Bronchial epithelial cell (primary cell): ENCODE data around the gene NUP214. TPM values are rescaled to one million over a fixed set of nuclear protein-coding genes. Genes with fewer than 3 reads are reported as not detected.
A peak's percentile ranks its signal among the peaks of the same experiment; 100 is the strongest.
"Not testable (repeated sequence)": the region's sequence is repeated elsewhere in the genome, so short reads cannot be mapped to it uniquely, and the experiment has no call there.

ENCODE experiments used
- DNase-seq: peaks from one replicate; pipeline ENCODE4 v3.0.0-alpha.2; 2010; ENCODE audit warnings: low read depth
- FAIRE-seq: peaks from 2 replicates; lab custom pipeline; 2011; peaks lifted over from hg19 to GRCh38; lab: Jason Lieb, UNC
- H3K27me3 ChIP-seq: 2 replicates; pipeline ENCODE4 v1.5.1; 2011; ENCODE audit warnings: low read length; ENCODE audit not compliant: control insufficient read depth, insufficient read depth
- H3K36me3 ChIP-seq: 2 replicates; pipeline ENCODE4 v1.5.1; 2011; ENCODE audit warnings: low read length; ENCODE audit not compliant: control insufficient read depth, insufficient read depth
- H3K4me3 ChIP-seq: 2 replicates; pipeline ENCODE4 v1.5.1; 2011; ENCODE audit warnings: mild to moderate bottlenecking, low read depth, low read length, control low read depth
- total RNA-seq: library from RNA; depleted of rRNA; stranded (reverse); fragments of >200 nt; gene quantifications from 2 replicates; pipeline ENCODE4 v1.2.1, GENCODE V29; 2014
- TF ChIP-seq, protein P1 (sequence below): IDR thresholded peaks from 2 replicates; pipeline ENCODE4 v1.5.1; 2011; ENCODE audit warnings: mild to moderate bottlenecking, moderate library complexity, low read length, control low read depth, inconsistent platforms; ENCODE audit not compliant: insufficient read depth, severe bottlenecking

Gene NUP214
- total RNA-seq, 1 donor from 2014 or later, result 8.4 TPM

DNA sequence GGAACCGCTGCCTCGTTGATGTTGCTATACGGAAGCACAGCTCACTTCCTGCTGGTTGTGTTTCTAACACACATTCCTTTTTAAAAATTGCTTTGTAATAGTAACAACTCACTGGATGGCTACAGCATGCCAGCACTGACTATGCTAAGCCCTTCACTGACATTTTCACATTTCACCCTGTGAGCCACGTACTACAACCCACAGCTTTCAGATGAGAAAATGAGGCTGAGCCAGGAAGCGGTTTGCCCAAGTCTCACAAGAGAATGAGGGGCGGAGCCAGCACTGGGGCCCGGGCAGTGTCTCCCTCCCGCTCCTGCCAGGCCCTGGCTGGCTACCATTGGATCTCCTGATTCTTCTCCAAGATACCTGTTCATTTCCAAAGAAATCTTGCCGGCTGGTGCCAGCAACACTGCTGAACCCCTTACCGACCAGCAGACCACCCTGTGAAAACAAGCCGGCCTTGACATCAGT, 112.6 kb downstream of the NUP214 start:
- no peak overlapping the region for H3K4me3 ChIP-seq
- FAIRE-seq, result no peak

DNA sequence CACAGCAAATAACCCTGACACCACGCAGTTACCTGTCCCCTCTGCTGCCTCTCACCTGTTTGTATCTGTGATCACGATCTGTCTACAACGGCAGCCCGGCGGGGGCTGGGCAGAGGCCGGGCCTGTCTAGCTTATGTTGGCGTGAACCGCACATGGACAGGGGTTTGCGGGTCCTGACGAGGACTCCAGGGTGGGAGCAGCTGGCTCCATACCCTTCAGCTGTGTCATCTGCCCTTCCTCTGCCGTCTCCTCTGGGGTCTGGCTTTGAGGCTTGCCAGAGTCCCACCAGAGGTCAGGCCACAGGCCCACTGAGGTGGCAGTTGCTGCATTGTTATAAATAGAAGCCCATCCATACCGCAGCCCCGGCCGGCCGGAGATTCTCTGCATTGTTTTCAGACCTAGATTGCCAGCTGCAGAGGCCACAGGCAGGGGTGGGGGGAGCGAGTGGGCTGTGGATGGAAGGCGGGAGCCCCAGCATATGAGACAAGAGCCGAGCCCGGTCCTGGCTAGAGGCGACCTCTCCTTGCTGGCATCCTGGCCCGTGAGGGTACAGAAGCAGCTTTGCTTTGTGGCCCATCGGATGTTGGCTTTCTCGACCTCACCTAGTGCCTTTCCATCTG, 113.1 kb downstream of the NUP214 start:
- H3K27me3 ChIP-seq, result no peaks in the 10 kb centered on the region
- H3K36me3 ChIP-seq, result peaks cover 4% of the 10 kb centered on the region
- DNase-seq (no peak), FAIRE-seq (no peak)
- TF ChIP-seq, protein P1, sequence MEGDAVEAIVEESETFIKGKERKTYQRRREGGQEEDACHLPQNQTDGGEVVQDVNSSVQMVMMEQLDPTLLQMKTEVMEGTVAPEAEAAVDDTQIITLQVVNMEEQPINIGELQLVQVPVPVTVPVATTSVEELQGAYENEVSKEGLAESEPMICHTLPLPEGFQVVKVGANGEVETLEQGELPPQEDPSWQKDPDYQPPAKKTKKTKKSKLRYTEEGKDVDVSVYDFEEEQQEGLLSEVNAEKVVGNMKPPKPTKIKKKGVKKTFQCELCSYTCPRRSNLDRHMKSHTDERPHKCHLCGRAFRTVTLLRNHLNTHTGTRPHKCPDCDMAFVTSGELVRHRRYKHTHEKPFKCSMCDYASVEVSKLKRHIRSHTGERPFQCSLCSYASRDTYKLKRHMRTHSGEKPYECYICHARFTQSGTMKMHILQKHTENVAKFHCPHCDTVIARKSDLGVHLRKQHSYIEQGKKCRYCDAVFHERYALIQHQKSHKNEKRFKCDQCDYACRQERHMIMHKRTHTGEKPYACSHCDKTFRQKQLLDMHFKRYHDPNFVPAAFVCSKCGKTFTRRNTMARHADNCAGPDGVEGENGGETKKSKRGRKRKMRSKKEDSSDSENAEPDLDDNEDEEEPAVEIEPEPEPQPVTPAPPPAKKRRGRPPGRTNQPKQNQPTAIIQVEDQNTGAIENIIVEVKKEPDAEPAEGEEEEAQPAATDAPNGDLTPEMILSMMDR, result no peak
- H3K4me3 ChIP-seq, result no peak overlapping the region

More for the DNA sequence above, 112.6 kb downstream of the NUP214 start:
- peak; percentile 60 for DNase-seq
- peaks cover 4% of the 10 kb centered on the region for H3K36me3 ChIP-seq
- H3K27me3 ChIP-seq, result no peaks in the 10 kb centered on the region
- TF ChIP-seq, protein P1, result no peak

DNA sequence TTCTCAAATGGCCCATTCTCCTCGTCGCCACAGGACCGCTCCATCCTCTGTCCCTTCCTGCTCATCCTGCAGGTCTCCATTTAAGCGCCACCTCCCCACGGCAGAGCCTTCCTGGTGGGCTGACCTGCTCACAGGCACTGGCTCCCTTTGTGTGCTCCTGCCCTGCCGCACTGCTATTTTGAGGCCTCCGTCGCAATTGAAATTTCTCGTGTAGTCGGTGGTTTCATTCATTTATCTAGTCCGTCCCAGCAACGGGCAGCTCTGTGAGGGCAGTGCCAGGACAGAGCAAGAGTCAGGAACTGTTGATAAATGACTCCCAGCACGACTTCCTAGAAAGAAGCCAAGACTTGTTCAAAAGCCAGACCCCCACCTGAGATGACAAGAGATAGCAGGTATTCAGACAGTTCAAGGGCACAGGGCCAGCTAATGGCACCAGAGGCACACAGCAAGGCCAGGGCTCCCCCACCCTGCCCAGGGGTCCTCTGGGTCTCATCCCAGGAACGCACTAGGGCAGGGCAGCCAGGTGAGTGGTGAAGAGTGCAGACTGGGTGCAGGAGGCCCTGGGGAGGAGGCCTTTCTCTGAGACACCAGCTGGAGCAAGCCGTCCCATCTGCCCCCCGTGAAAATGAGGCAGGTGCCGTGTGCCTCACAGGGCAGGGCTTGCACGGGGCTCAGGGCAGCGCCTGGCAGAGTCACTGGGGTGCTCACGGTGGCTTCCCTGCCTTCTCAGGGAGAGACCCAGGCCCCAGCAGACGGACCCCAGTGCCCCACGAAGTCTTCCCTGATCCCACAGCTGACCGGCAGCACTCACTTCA, 114.0 kb downstream of the NUP214 start:
- no peak for FAIRE-seq
- TF ChIP-seq, protein P1, result no peak
- no peaks in the 10 kb centered on the region for H3K27me3 ChIP-seq
- H3K36me3 ChIP-seq, result no peaks in the 10 kb centered on the region
- DNase-seq, result no peak
- no peak overlapping the region for H3K4me3 ChIP-seq

DNA sequence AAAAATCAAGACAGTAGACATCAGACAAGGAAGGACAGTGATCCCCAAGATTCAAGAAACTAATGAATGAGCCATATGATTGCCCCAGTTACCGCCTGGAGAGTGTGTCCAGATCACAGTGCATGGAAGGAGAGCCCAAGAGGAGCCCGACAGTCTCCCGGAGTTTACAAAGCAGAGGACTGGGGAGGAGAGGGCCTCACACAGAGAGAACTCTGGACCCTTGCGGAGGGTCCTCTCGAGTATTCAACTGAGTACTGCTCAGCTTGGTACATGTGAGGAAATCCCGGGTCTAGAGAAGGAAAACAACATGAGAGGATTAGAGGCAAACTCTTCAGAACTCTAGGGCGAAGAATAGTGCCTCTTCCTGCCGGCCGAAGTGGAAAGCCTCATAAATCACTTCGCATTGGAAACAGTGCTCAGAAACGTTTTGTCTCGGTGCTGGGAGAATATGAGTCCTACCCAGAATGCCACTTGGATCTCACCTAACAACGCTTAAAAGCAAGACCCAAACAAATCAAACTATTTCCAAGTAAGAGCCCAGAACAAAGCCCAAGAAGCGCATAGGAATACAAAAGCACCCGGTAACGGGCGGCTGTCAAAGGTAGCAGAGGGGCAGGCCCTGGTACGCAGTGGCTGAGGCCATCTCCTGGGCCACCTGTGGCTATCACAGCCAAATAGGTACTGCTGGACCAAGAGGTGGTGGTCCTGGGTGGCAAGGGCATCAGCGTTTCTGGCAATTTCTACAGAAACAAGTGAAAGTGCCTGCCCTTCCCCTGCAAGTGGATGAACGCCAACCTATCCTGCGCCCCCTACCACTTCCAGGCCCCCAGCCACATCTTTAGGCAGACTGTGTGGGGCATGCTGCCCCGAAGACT, 114.9 kb downstream of the NUP214 start:
- no peaks in the 10 kb centered on the region for H3K36me3 ChIP-seq
- TF ChIP-seq, protein P1, result no peak
- H3K27me3 ChIP-seq, result no peaks in the 10 kb centered on the region
- no peak overlapping the region for H3K4me3 ChIP-seq
- no peak for DNase-seq
- FAIRE-seq, result no peak

DNA sequence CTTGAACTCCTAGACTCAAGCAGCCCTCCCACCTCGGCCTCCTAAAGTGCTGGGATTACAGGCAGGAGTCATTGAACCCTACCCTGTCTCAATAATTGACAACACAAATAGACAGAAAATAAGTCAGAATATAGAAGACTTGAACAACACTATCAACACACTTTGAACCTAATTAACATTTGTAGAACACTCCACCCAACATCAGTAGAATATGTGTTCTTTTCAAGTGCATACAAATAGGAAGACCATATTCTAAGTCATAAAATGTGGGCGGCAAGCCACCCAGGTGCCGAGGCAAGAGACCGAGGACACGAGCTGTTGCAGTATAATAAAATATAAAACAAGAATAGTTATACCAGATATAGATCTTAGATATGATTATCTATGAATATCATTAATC, 118.9 kb downstream of the NUP214 start:
- not testable (repeated sequence) for H3K36me3 ChIP-seq, FAIRE-seq, DNase-seq, H3K4me3 ChIP-seq, H3K27me3 ChIP-seq
